ENCODE data around the gene MT1X. TPM values are rescaled to one million over a fixed set of nuclear protein-coding genes. Genes with fewer than 3 reads are reported as not detected.

The MT1X gene
- 10 to 100 TPM; 53.7 to 59.9 TPM for total RNA-seq

- CTCF ChIA-PET: interaction anchor here (0.8 to 2.2 kb wide), 4 partner anchors 13 to 74 kb away, joined by 3 to 6 read pairs (median 4); partner anchors contain the start of genes MT1H and MT2A
- POLR2A ChIA-PET: interaction anchor here (0.6 to 1.2 kb wide), 5 partner anchors 20 to 104 kb away, joined by 3 to 7 read pairs (median 5); no protein-coding TSS in a partner anchor
These were observed at the start of gene MT1X for GRCh38 chr16:56681939-56682702. TSS of gene MT1X (plus strand) at chr16:56682470. CDS start at chr16:56682541, 71 bp downstream.

DNA sequence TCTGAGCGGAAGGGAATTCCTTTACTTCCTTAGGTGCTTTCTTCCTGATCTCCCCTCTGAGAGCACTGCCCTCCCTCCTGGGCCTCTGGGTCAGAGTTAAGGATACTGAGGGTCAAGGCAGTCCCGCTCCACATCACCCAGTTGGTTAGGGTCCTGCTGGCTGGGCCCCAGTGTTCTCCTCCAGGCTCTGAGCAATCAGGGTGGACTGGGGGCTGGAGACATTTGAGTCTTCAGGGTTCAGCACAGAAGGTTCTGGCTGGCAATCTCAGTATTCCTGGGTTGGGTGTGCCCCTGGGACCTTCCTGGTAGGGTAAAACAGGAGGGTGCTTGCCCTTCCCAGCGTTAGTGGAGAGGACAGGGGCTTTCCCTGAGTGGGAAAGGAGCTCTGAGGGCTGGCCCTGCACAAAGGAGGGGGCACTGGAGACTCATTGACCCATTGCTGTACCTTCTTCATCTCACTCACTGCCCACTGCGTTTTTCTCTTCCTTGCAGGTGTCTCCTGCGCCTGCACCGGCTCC lies 49.4 kb upstream of the MT1X start:
- ChIA-PET POLR2A (no interaction called here), CTCF (interaction anchor here (2.0 kb wide), 1 partner anchor 10 kb away, joined by 9 read pairs; no protein-coding TSS in a partner anchor)

DNA sequence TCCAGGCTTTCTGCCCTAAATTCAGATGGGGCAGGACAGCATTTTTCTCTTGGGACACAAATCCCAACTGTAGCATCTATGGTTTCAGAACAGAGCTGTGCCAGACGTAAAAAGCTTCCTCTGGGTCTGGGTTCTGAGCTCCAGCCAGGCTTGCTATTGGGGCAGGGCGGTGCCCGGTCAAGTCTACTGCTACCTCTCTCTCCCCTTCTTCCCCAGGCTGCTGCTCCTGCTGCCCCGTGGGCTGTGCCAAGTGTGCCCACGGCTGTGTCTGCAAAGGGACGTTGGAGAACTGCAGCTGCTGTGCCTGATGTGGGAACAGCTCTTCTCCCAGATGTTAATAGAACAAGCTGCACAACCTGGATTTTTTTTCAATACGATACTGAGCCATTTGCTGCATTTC lies 48.7 kb upstream of the MT1X start:
- ChIA-PET CTCF (interaction anchor here (2.0 kb wide), 1 partner anchor 10 kb away, joined by 9 read pairs; no protein-coding TSS in a partner anchor), POLR2A (no interaction called here)

GRCh38 chr16:56634715-56635440 lies 47.4 kb upstream of the MT1X start:
- ChIA-PET POLR2A (no interaction called here), CTCF (interaction anchor here (2.0 kb wide), 1 partner anchor 8 kb away, joined by 9 read pairs; no protein-coding TSS in a partner anchor)

GRCh38 chr16:56635441-56635967 lies 46.8 kb upstream of the MT1X start:
- ChIA-PET POLR2A (no interaction called here), CTCF (no interaction called here)

GRCh38 chr16:56636616-56637413 lies 45.5 kb upstream of the MT1X start:
- ChIA-PET CTCF (interaction anchor here (1.1 to 1.9 kb wide), 3 partner anchors 12 to 60 kb away, joined by 3 to 6 read pairs (median 5); no protein-coding TSS in a partner anchor), POLR2A (no interaction called here)

- ChIA-PET CTCF (interaction anchor here (1.1 to 1.9 kb wide), 3 partner anchors 37 to 62 kb away, joined by 3 to 6 read pairs (median 5); no protein-coding TSS in a partner anchor), POLR2A (no interaction called here)
These were observed 44.2 kb upstream of the MT1X start, which contains the start of gene MT1A for GRCh38 chr16:56637814-56638750. TSS of gene MT1A (plus strand) at chr16:56638666. CDS start at chr16:56638739, 73 bp downstream.

- ChIA-PET CTCF (interaction anchor here (1.1 kb wide), 1 partner anchor 61 kb away, joined by 3 read pairs; no protein-coding TSS in a partner anchor), POLR2A (no interaction called here)
These were observed 43.2 kb upstream of the MT1X start for GRCh38 chr16:56639045-56639444.

DNA sequence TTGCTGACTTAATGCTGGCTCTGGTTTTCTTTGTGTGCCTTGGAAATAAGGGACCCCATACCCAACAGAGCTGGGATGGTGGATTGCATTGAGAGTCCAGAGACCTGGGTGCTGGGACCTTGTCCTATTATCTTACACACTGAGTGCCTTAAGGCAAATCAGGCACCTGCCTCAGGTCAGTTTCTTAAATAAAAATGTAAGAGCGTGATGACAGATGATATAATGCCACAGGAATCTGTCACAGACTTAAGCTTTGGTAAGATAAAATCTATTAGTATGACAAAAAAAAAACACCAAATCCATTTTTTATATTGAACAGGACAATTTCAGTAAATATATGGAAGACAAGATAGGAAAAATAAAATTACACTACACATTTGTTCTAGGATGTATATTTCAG lies 42.2 kb upstream of the MT1X start:
- POLR2A ChIA-PET: no interaction called here
- CTCF ChIA-PET: no interaction called here

- CTCF ChIA-PET: interaction anchor here (1.1 to 1.5 kb wide), 2 partner anchors 41 to 64 kb away, joined by 3 read pairs; no protein-coding TSS in a partner anchor
- POLR2A ChIA-PET: no interaction called here
These were observed 41.1 kb upstream of the MT1X start for GRCh38 chr16:56641166-56641565.

DNA sequence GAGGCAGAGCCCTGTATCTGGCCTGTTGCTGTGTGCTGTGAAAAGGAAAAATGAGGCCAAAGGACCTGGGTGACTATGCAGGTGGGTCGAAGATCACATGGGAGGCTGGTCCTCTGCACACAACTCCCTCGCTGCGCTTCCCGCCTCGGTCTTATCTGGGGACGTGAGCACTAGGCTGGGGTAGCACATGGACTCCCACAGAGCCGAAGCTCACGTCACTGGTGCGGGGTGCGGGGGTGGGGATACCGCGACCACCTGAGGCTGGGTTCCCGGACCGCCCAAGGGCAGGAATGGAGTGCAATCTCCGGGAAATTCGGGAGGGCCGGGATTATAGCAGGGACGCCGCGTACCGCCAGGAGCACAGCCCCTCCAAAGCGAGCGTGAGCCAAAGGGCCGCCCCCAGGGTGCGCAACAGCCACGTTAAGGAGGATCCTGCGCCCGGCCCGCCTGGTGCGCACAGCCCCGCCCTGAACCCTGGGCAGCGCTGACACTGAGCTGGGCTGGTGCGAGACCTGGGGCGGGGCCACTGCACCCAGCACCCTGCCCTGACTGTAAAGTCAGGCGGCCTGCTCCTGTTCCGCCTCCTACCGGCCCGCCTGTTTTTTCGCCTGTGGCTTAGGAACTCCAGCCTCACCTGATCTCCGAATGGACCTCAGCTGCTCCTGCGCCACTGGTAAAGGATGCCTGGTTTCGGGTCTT lies 39.0 kb upstream of the MT1X start:
- POLR2A ChIA-PET: interaction anchor here (1.0 to 1.1 kb wide), 2 partner anchors 35 to 40 kb away, joined by 4 to 6 read pairs; partner anchors contain the start of genes MT1X and MT2A
- CTCF ChIA-PET: interaction anchor here (0.9 to 2.1 kb wide), 12 partner anchors 9 to 67 kb away, joined by 3 to 9 read pairs (median 4); partner anchors contain the start of genes MT1B, MT1E, MT1X and MT2A

DNA sequence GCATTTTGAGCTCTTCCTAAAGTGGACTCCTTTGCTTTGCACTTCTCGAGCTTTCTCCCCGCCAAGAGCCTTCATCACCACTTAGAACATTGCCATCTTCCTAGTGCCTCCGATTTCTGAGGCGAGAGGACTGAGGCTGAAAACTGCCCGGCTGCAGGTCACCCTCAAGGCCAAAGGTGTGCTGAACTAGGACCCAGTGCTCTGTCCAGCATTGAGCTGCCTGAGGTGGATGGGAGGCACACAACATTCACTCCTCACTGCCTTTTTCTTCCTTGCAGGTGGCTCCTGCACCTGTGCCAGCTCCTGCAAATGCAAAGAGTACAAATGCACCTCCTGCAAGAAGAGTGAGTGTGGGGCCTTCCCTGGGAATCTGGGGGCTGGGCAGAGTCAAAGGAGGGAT lies 38.4 kb upstream of the MT1X start:
- ChIA-PET POLR2A (interaction anchor here (1.0 to 1.1 kb wide), 2 partner anchors 36 to 39 kb away, joined by 4 to 6 read pairs; partner anchors contain the start of genes MT1X and MT2A), CTCF (interaction anchor here (0.9 to 2.1 kb wide), 10 partner anchors 8 to 67 kb away, joined by 3 to 9 read pairs (median 4); partner anchors contain the start of genes MT1B, MT1E, MT1X and MT2A)

GRCh38 chr16:56645311-56645710 lies 37.0 kb upstream of the MT1X start:
- CTCF ChIA-PET: no interaction called here

GRCh38 chr16:56645838-56646237 lies 36.4 kb upstream of the MT1X start:
- POLR2A ChIA-PET: no interaction called here
- CTCF ChIA-PET: interaction anchor here (0.9 kb wide), 1 partner anchor 10 kb away, joined by 3 read pairs; no protein-coding TSS in a partner anchor

More at GRCh38 chr16:56645311-56645710, 37.0 kb upstream of the MT1X start:
- POLR2A ChIA-PET: no interaction called here

DNA sequence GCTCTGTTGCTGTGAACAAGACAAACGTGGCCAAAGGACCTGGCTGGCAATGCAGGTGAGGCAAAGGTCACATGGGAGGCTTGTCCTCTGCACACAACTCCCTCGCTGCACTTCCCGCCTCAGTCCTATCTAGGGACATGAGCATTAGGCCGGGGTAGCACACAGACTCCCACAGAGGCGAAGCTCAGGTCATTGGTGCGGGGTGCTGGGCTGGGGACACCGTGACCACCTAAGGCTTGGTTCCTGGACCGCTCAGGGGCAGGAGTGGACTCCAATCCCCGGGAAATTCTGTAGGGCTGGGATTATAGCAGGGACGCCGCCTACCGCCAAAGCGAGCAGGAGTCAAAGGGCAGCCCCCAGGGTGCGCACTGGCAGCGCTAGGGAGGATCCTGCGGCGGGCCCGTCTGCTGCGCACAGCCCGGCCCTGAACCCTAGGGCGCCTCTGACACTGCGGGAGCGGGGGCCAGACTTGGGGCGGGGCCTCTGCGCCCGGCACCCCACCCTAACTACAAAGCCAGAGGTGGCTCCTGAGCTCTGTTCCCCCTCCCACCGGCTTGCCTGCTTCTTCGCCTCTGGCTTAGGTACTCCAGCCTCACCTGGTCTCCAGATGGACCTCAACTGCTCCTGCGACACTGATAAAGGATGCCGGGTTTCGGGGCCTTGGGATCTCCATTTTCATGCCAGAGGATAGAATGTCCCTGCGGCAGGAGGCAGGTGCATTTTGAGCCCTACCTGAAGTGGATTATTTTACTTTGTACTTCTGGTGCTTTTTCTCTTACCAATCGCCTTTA lies 34.4 kb upstream of the MT1X start:
- CTCF ChIA-PET: no interaction called here
- POLR2A ChIA-PET: no interaction called here

DNA sequence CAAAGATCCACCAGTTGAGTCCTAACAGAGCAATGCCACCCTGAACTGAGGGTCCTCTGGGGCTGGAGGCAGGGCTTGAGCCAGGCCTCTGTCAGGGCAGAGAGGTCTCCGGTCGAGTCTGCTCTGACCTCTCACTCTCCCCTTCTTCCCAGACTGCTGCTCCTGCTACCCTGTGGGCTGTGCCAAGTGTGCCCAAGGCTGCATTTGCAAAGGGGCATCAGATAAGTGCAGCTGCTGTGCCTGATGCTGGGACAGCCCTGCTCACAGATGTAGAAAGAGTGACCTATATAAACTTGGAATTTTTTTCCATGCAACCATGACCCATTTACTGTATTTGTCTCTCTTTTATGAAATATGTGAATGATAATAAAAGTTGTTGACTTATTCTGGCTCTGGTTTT lies 33.0 kb upstream of the MT1X start:
- POLR2A ChIA-PET: no interaction called here
- CTCF ChIA-PET: interaction anchor here (0.7 to 1.6 kb wide), 3 partner anchors 13 to 130 kb away, joined by 3 to 4 read pairs (median 3); partner anchors contain the start of gene BBS2

Measured in activated CD8-positive, alpha-beta memory T cell treated with anti-CD3 and anti-CD28 coated beads for 36 hours (primary cell).